Measurements from ENCODE around the gene TRIM8. TPM values are rescaled to one million over a fixed set of nuclear protein-coding genes. Genes with fewer than 3 reads are reported as not detected.
A peak's percentile ranks its signal among the peaks of the same experiment; 100 is the strongest.

The TRIM8 gene
- total RNA-seq, 1 donor from 2014 or later, result 126 TPM

GRCh38 chr10:102601639-102602038 is 42.6 kb upstream of the TRIM8 start:
- Histone ChIP-seq H3K27ac (peak overlapping the region; percentile 50), H3K9me3 (no peaks in the 10 kb centered on the region), H3K4me3 (no peak overlapping the region), H3K36me3 (peaks cover 0 to 32% of the 10 kb centered on the region in 2 donors), H3K27me3 (no peaks in the 10 kb centered on the region), H3K4me1 (peaks cover 18% of the 10 kb centered on the region)
- intact Hi-C loops (cut with DNase I), result no loop called here
- TF ChIP-seq POLR2A (IDR thresholded peaks at IDR 0.05) (no peak), CTCF (IDR thresholded peaks at IDR 0.05) (no peak), POLR2AphosphoS5 (IDR thresholded peaks at IDR 0.05; ENCODE audit: insufficient read depth in 1 of 2, low read depth in 1 of 2) (no peak)
- DNase-seq (ENCODE audit: extremely low spot score in 2 of 2), result no peak

- no peak for TF ChIP-seq POLR2A (IDR thresholded peaks at IDR 0.05)
- peak; percentile 21 to 30 for TF ChIP-seq POLR2AphosphoS5 (IDR thresholded peaks at IDR 0.05; ENCODE audit: insufficient read depth in 1 of 2, low read depth in 1 of 2)
- TF ChIP-seq CTCF (IDR thresholded peaks at IDR 0.05), result no peak
- intact Hi-C loops (cut with DNase I), result no loop called here
- Histone ChIP-seq H3K27me3 (no peaks in the 10 kb centered on the region), H3K27ac (peak overlapping the region; percentile 50), H3K4me1 (peaks cover 17% of the 10 kb centered on the region), H3K36me3 (peaks cover 0 to 27% of the 10 kb centered on the region in 2 donors), H3K9me3 (no peaks in the 10 kb centered on the region), H3K4me3 (no peak overlapping the region)
- no peak for DNase-seq (ENCODE audit: extremely low spot score in 2 of 2)
Observed at GRCh38 chr10:102602272-102603045, 41.8 kb upstream of the TRIM8 start.

GRCh38 chr10:102603946-102604345 is 40.3 kb upstream of the TRIM8 start:
- H3K27me3 ChIP-seq, result no peaks in the 10 kb centered on the region
- TF ChIP-seq CTCF (IDR thresholded peaks at IDR 0.05), result no peak
- TF ChIP-seq POLR2A (IDR thresholded peaks at IDR 0.05), result no peak
- TF ChIP-seq POLR2AphosphoS5 (IDR thresholded peaks at IDR 0.05; ENCODE audit: insufficient read depth in 1 of 2, low read depth in 1 of 2), result no peak
- peaks cover 0 to 12% of the 10 kb centered on the region in 2 donors for H3K36me3 ChIP-seq
- H3K9me3 ChIP-seq, result no peaks in the 10 kb centered on the region
- DNase-seq (ENCODE audit: extremely low spot score in 2 of 2), result no peak
- intact Hi-C loops (cut with DNase I), result no loop called here
- H3K4me3 ChIP-seq, result no peak overlapping the region
- H3K4me1 ChIP-seq, result peaks cover 17% of the 10 kb centered on the region
- H3K27ac ChIP-seq, result no peak overlapping the region

GRCh38 chr10:102604439-102604841 is 39.8 kb upstream of the TRIM8 start:
- no peak for DNase-seq (ENCODE audit: extremely low spot score in 2 of 2)
- no peak for TF ChIP-seq CTCF (IDR thresholded peaks at IDR 0.05)
- TF ChIP-seq POLR2A (IDR thresholded peaks at IDR 0.05), result no peak
- no peak for TF ChIP-seq POLR2AphosphoS5 (IDR thresholded peaks at IDR 0.05; ENCODE audit: insufficient read depth in 1 of 2, low read depth in 1 of 2)
- no peak overlapping the region for H3K4me3 ChIP-seq
- H3K27me3 ChIP-seq, result no peaks in the 10 kb centered on the region
- no peaks in the 10 kb centered on the region for H3K9me3 ChIP-seq
- peaks cover 17% of the 10 kb centered on the region for H3K4me1 ChIP-seq
- intact Hi-C loops (cut with DNase I), result no loop called here
- peaks cover 0 to 7% of the 10 kb centered on the region in 2 donors for H3K36me3 ChIP-seq
- no peak overlapping the region for H3K27ac ChIP-seq

GRCh38 chr10:102605712-102606111 is 38.6 kb upstream of the TRIM8 start:
- H3K27me3 ChIP-seq, result no peaks in the 10 kb centered on the region
- TF ChIP-seq POLR2A (IDR thresholded peaks at IDR 0.05) (no peak), CTCF (IDR thresholded peaks at IDR 0.05) (no peak), POLR2AphosphoS5 (IDR thresholded peaks at IDR 0.05; ENCODE audit: insufficient read depth in 1 of 2, low read depth in 1 of 2) (no peak)
- intact Hi-C loops (cut with DNase I), result no loop called here
- H3K36me3 ChIP-seq, result no peaks in the 10 kb centered on the region
- H3K9me3 ChIP-seq, result no peaks in the 10 kb centered on the region
- no peak overlapping the region for H3K27ac ChIP-seq
- H3K4me3 ChIP-seq, result no peak overlapping the region
- peaks cover 19% of the 10 kb centered on the region for H3K4me1 ChIP-seq
- DNase-seq (ENCODE audit: extremely low spot score in 2 of 2), result no peak

All from vagina (tissue), 2 donors.